Gastroesophageal sphincter (tissue), 3 donors: ENCODE data around the gene SLC4A9.

Experiments used
- EP300 ChIP-seq: sonication (generic); formaldehyde crosslinking; IDR thresholded peaks from one replicate; pipeline ENCODE4 v1.6.1; 2017; ENCODE audit warnings: antibody characterized with exemption, mild to moderate bottlenecking
- POLR2A ChIP-seq, 2 donors: fragments of 450-650 bp; IDR thresholded peaks; one replicate each; pipeline ENCODE4 v1.6.1; 2017; ENCODE audit warnings: antibody characterized with exemption in 2 of 2, mild to moderate bottlenecking in 2 of 2, moderate library complexity in 1 of 2
- POLR2AphosphoS5 ChIP-seq: sonication (generic); formaldehyde crosslinking; IDR thresholded peaks from one replicate; pipeline ENCODE4 v1.6.1; 2017; ENCODE audit warnings: antibody characterized with exemption
- TF ChIP-seq, protein P1 (sequence below), 4 experiments: fragments of 200-600 bp in 2 of 4; fragments of 450-650 bp in 2 of 4; sonication (generic) in 1 of 4; IDR thresholded peaks; one replicate each; pipeline ENCODE4 v1.5.1; 2017 to 2019; ENCODE audit warnings: antibody characterized with exemption in 4 of 4, mild to moderate bottlenecking in 2 of 4, moderate library complexity in 2 of 4

GRCh38 chr5:140398379-140398811 lies 38.4 kb downstream of the SLC4A9 start:
- TF ChIP-seq EP300 (no peak), POLR2AphosphoS5 (no peak), POLR2A (IDR thresholded peaks at IDR 0.05) (no peak)
- TF ChIP-seq, protein P1, sequence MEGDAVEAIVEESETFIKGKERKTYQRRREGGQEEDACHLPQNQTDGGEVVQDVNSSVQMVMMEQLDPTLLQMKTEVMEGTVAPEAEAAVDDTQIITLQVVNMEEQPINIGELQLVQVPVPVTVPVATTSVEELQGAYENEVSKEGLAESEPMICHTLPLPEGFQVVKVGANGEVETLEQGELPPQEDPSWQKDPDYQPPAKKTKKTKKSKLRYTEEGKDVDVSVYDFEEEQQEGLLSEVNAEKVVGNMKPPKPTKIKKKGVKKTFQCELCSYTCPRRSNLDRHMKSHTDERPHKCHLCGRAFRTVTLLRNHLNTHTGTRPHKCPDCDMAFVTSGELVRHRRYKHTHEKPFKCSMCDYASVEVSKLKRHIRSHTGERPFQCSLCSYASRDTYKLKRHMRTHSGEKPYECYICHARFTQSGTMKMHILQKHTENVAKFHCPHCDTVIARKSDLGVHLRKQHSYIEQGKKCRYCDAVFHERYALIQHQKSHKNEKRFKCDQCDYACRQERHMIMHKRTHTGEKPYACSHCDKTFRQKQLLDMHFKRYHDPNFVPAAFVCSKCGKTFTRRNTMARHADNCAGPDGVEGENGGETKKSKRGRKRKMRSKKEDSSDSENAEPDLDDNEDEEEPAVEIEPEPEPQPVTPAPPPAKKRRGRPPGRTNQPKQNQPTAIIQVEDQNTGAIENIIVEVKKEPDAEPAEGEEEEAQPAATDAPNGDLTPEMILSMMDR (IDR thresholded peaks at IDR 0.05), result no peak
